ENCODE data around the gene MYCBP2. TPM values are rescaled to one million over a fixed set of nuclear protein-coding genes. Genes with fewer than 3 reads are reported as not detected.

Gene MYCBP2
- total and polyA plus RNA-seq, 4 experiments from 2014 or later = 13.3 to 197 (median 118) TPM

Other genes starting within 250 kb of the MYCBP2 start
- not detected for gene SCEL, start 208.6 kb upstream of the MYCBP2 start, total RNA-seq
- not detected for gene SCEL, start 208.6 kb upstream of the MYCBP2 start, polyA plus RNA-seq